Activated CD8-positive, alpha-beta memory T cell treated with anti-CD3 and anti-CD28 coated beads, Interleukin-2, amount 50 U/mL, for 48 hours (primary cell): Measurements from ENCODE around the gene WNT16.
A peak's percentile ranks its signal among the peaks of the same experiment; 100 is the strongest.
"Not testable (repeated sequence)": the region's sequence is repeated elsewhere in the genome, so short reads cannot be mapped to it uniquely, and the experiment has no call there.

ENCODE experiments used
- DNase-seq: peaks from one replicate; pipeline ENCODE4 v3.0.0-alpha.2; 2020

The WNT16 gene

GRCh38 chr7:121307021-121307574 is 21.7 kb upstream of the WNT16 start:
- DNase-seq = no peak

DNA sequence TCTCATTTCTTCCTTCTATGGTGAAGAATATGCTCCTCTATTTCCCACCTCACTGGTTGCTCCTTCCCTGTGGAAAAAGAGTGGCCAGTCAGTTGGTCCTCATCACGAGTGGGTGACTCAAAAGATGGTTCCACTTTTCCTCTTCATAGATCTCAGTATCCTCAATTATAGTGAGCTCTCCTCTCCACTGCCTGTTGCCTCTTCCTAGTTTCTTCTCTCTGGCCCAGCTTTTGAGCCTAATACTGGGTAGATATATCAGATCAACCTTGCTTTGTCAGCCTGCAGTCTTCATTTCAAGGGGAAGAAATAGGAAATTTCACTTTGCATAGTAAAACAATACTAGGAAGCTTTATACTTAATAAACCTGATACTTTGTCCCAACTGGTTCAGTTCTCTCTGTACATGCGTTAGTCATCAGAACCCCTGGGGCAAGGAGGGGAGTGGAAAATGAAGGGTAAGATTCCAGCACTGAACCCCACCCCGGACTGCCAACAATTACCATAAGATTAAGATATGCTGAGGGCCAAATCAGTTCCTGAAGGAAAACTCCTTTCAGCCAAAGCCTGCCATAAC is 15.5 kb upstream of the WNT16 start:
- no peak for DNase-seq

DNA sequence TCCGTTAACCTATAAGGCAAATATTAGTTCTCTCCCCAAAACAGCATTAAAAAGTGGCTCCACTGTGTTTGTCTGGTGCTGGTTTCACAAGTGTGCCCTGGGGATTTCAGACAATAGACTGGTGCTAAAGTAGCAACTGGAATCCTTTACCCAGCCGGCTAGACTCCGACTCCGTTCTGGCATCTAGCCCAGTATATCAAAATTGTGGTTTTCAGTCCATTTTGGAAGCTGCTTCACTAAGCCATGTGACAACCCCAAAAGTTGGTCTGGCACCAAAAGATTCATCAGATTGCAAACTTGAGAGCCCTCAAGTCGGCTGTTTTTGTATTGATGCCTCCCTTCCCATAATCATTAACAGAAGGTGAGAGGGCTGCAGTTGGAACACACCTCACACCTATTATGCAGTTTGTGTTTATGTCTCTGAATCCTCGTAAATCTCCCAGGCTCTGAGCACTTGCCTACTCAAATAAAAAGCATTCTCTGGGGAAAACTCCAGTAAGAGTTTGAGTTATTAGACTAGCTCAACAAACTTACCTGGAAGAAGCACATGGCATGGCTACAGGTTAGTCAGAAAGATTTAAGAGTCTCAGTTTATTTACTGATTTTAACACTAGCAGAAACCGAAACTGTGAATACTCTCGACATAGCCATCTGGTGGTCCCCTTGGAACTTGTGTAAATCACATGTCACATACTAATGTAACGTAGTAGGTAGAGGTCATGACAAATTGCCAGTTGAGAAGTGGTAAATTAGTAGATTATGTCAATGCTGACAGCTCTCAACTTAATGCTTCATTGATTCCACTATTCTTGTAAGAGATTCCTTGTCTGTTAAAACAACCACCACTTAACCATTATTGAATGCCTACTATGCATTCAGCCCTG is 14.8 kb upstream of the WNT16 start:
- DNase-seq = no peak

DNA sequence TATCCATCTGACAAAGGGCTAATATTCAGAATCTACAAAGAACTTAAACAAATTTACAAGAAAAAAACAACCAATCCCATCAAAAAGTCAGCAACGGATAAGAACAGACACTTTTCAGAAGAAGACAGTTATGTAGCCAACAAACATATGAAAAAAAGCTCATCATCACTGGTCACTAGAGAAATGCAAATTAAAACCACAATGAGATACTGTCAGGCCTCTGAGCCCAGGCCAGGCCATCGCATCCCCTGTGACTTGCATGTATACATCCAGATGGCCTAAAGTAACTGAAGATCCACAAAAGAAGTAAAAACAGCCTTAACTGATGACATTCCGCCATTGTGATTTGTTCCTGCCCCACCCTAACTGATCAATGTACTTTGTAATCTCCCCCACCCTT is 13.6 kb upstream of the WNT16 start:
- DNase-seq = not testable (repeated sequence)

- no peak for DNase-seq
These were observed 6.3 kb upstream of the WNT16 start for GRCh38 chr7:121322460-121322859.

GRCh38 chr7:121323515-121324302 is 5.1 kb upstream of the WNT16 start:
- DNase-seq = no peak

DNA sequence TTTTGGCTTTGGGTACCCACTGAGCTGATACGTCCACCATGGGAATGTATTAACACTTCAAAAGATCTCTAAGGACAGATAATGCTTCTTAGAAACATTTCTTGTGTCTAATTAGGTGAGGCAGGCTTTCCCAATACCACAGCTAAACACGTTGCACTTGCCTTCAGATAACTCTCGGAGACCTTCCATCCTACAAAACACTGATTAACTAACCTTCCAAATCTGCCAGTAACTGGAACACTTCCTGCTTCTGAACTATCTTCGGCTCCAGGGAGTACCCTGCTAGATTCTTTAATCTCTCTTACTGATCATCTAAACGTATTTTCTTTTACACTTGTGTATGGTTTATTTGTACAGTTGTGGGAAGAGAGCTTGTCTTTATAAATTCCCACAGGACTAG is 1.1 kb upstream of the WNT16 start:
- DNase-seq = no peak

DNA sequence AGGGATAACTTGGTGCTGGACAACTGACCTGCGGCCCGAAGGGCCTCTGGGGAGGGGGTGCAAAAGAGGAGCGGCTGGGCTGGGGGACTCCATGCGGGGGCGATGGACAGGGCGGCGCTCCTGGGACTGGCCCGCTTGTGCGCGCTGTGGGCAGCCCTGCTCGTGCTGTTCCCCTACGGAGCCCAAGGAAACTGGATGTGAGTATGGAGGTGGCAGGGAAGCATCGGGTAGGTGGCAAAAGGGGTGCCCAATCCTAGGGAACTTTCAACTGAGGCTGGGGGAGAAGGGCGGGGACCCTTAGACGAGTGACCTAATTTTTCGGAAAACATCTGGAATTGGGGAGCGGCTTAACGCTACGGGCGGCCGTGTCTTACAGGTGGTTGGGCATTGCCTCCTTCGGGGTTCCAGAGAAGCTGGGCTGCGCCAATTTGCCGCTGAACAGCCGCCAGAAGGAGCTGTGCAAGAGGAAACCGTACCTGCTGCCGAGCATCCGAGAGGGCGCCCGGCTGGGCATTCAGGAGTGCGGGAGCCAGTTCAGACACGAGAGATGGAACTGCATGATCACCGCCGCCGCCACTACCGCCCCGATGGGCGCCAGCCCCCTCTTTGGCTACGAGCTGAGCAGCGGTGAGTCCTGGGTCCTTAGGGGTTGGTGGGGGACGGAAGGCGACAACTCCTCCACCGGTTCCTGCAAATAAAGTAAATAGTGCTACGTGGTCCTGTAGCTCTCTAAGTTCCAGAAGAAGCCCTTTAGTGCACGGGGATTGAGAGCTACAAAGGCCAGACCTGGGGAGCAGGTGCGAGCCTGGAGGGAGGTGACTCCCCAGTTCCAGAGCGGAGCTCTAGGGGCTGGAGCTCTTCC is 622 bp downstream of the WNT16 start:
- peak; percentile 72 for DNase-seq

DNA sequence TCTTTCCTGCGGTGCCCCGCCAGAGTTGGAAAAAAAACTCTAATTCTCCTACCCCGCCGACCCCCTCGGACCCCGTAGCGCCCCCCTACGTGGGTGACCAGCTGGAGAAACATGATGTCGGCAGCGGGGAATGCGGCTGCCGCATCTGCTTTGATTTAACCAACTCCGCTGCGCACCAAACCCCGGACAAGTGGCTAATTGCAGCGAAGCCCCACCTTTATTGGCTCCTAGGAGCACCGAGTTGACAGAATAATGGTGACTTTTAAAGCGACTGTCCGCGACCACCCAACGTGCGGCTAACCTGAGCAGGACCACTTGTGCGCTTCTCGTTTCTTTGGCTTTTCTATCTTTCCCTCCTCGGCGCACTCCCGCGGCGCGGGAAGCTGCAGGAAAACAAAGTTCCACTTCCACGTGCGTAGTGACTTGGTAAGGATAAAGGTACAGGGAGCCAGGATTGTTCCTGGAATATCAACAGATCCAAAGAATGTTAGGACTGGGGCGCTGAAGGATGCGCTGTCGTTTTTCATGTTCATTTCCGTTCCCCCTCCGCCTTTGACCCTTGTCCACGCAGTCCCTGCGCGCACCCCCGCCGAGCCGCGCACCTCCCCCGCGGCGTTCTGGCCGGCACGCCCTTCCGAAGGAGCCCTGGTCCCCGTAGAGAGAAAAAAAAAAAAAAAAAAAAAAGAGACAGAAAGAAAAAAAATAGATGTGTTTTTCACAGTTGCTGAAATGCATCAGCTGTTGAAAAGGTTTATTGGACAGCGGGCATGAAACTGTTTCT is 1.4 kb downstream of the WNT16 start:
- no peak for DNase-seq

DNA sequence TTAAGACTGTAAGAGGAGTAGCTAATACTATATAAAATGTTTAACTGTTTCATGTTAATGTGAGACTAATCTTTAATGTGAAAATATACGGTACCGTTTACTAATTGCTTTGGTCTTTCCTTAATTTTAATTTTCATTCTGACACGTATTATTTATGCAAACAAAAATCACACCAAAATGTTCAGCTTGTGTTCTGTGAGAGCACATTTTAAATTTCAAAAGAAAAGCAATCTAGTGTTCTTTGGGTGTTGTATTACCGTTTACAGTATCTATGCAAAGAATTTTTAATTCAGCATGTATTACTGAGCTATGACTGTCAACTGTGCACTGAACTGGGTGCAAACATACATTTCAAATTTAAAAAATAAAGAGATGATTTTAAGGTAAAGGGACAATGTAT is 2.2 kb downstream of the WNT16 start:
- DNase-seq = no peak

GRCh38 chr7:121331574-121331973 is 2.8 kb downstream of the WNT16 start:
- DNase-seq = no peak

DNA sequence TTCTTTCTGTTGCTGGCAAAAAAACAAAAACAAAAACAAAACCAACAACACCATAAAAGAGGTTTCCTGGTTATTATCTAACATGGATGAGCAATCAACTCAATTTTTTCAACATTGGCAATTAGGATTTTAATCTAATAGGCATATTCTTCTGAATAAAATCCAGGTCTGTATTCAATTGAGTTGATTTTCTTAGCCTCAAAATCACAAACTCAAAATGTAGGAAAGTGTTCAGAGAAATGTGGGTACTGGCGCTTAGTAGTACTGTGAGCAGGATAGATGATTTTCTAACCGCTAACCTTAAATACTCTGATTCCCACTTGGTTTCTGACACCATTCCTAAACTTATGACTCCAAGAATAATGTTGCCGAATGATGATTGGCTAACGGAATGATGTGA is 5.6 kb downstream of the WNT16 start:
- DNase-seq = no peak

DNA sequence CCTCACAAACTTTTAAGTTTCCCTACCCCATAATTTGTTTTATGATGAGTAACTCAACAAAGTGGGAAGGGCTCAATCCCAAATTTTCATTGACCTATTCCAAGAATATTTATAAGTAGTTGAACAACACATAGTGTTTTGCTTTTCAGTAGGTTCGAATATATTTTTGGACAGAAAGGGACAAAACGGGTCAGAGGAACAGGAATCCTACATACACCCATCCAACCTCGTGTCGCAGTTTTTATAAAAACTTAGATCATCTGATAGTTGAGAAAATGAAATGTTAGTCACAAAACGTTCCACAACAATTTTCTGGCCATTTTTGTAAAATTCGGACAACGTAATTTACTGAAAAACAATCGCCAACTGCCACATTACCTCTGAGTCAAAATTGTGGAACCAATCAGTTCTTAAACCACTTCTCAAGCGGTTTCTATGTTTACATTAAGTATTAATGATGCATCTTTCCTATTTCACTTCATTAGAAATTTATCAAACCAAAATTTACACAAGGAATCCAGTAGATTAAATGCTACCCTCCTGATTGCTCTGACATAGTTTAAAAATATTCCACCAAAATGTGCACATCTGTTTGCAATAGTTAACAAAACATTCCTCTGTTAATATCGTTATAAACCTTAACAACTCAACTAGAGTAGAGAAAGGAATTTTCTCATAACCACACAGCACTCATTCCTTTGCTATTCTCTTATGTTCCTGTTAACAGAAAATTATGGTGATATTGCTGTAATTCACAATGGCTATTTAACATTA is 6.3 kb downstream of the WNT16 start:
- no peak for DNase-seq

GRCh38 chr7:121336579-121336978 is 7.8 kb downstream of the WNT16 start:
- no peak for DNase-seq

DNA sequence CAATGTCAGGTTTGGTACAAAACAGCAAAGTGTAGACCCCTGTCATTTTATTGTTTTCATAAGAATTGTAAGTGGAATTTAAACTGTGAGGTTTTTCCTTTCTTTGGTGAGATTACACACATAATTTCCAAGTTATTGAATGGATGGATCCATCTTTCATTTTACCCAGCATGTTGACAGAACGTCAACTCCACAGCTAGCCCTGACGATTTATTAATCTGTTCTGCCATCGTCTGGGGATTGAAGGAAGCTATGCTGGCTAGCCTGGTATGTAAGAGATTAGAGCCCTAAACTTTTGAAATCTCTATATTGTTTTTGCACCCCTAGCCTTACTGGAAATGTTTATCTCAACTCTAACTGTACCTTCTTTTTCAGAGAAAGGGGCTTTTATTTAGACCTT is 8.6 kb downstream of the WNT16 start:
- no peak for DNase-seq

DNA sequence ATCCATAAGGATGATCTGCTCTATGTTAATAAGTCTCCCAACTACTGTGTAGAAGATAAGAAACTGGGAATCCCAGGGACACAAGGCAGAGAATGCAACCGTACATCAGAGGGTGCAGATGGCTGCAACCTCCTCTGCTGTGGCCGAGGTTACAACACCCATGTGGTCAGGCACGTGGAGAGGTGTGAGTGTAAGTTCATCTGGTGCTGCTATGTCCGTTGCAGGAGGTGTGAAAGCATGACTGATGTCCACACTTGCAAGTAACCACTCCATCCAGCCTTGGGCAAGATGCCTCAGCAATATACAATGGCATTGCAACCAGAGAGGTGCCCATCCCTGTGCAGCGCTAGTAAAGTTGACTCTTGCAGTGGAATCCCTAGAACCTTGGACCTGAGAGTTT is 10.3 kb downstream of the WNT16 start:
- no peak for DNase-seq

DNA sequence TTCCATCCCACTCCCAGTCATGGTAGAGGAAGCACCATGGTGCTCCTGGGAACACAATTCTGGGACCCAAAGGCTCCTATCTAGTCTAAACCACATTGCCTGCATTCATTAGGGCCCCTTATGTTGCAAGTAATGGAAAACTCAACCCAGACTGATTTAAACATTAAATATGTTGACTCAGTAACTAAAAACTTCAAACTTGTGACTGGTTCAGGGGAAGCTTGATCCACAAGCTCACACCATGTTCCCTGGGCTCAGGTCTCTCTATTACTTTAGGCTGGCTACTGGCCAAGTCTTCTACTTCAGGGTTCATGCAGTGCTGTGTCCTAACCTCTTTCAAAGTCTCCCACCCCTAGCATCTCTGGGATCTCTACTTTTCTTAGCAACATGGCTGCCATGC is 13.1 kb downstream of the WNT16 start:
- no peak for DNase-seq

DNA sequence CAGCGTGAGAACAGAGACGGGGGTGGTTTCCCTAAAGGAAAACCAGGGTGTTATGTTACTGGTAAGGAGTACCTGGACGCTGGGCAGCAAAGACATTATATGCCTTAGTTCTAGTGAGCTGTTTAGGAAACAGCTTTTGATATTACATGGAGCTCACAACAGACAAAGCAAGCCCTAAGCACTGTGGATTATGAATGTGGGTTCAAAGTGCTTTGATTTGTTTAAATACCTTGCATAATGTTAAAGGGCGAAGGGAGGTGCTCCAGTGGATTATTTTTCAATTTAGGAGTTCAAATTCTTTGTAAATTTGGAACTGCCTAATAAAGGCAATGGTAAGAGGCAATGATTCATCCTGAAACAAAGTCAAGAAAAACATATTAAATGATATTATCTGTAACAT is 13.8 kb downstream of the WNT16 start:
- DNase-seq = no peak

GRCh38 chr7:121343302-121343701 is 14.5 kb downstream of the WNT16 start:
- DNase-seq = no peak

DNA sequence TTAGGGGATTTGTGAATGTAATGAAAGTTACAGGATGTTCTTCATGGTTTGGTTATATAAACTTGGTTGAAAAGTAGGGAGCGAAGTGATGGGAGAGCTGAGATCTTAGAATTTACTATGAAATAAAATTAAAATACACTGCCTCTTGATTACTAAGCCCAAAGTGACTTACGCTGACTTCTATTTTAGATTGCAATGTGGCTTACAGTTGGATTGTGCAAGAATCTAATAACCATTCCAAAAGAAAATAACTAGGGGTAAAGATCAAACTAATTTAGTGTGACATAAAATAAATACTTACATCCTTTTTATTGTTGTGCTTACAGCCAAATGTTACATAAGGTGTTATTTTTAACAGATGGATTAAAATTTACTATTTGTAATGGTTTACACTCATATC is 15.3 kb downstream of the WNT16 start:
- DNase-seq = no peak

- DNase-seq = no peak
These were observed 15.7 kb downstream of the WNT16 start for GRCh38 chr7:121344497-121344896.
